Measurements from ENCODE around the gene MLLT1. TPM values are rescaled to one million over a fixed set of nuclear protein-coding genes. Genes with fewer than 3 reads are reported as not detected.
A peak's percentile ranks its signal among the peaks of the same experiment; 100 is the strongest.

MLLT1 gene
- total RNA-seq, 1 donor from 2014 or later = 65.8 TPM

- H3K4me3 Mint-ChIP-seq (ENCODE audit: unreplicated experiment) = no peak overlapping the region
- peaks cover 5% of the 10 kb centered on the region for H3K4me1 Mint-ChIP-seq (ENCODE audit: unreplicated experiment)
- no peak for TF ChIP-seq CTCF (IDR thresholded peaks at IDR 0.05)
- no peak for DNase-seq (ENCODE audit: extremely low spot score, unreplicated experiment)
- H3K27me3 Mint-ChIP-seq (ENCODE audit: unreplicated experiment) = no peaks in the 10 kb centered on the region
- no peaks in the 10 kb centered on the region for H3K36me3 Mint-ChIP-seq (ENCODE audit: unreplicated experiment)
- H3K9me3 Mint-ChIP-seq (ENCODE audit: unreplicated experiment) = no peaks in the 10 kb centered on the region
- no peak overlapping the region for H3K27ac Mint-ChIP-seq (ENCODE audit: unreplicated experiment)
These were observed 75.6 kb downstream of the MLLT1 start for GRCh38 chr19:6204212-6204611.

- DNase-seq (ENCODE audit: extremely low spot score, unreplicated experiment) = peak; percentile 100
- H3K27me3 Mint-ChIP-seq (ENCODE audit: unreplicated experiment) = no peaks in the 10 kb centered on the region
- peaks cover 14% of the 10 kb centered on the region for H3K4me1 Mint-ChIP-seq (ENCODE audit: unreplicated experiment)
- TF ChIP-seq CTCF (IDR thresholded peaks at IDR 0.05) = peak; percentile 27
- peak overlapping the region; percentile 99 for H3K4me3 Mint-ChIP-seq (ENCODE audit: unreplicated experiment)
- peaks cover 10% of the 10 kb centered on the region for H3K36me3 Mint-ChIP-seq (ENCODE audit: unreplicated experiment)
- peaks cover 15% of the 10 kb centered on the region for H3K9me3 Mint-ChIP-seq (ENCODE audit: unreplicated experiment)
- peak overlapping the region; percentile 86 for H3K27ac Mint-ChIP-seq (ENCODE audit: unreplicated experiment)
These were observed 80.4 kb downstream of the MLLT1 start for GRCh38 chr19:6199240-6199994.

GRCh38 chr19:6198896-6199239, 80.9 kb downstream of the MLLT1 start:
- H3K27me3 Mint-ChIP-seq (ENCODE audit: unreplicated experiment) = no peaks in the 10 kb centered on the region
- peaks cover 16% of the 10 kb centered on the region for H3K9me3 Mint-ChIP-seq (ENCODE audit: unreplicated experiment)
- H3K36me3 Mint-ChIP-seq (ENCODE audit: unreplicated experiment) = peaks cover 10% of the 10 kb centered on the region
- peaks cover 14% of the 10 kb centered on the region for H3K4me1 Mint-ChIP-seq (ENCODE audit: unreplicated experiment)
- H3K27ac Mint-ChIP-seq (ENCODE audit: unreplicated experiment) = peak overlapping the region; percentile 86
- no peak for DNase-seq (ENCODE audit: extremely low spot score, unreplicated experiment)
- no peak for TF ChIP-seq CTCF (IDR thresholded peaks at IDR 0.05)
- H3K4me3 Mint-ChIP-seq (ENCODE audit: unreplicated experiment) = peak overlapping the region; percentile 99

GRCh38 chr19:6196361-6196760, 83.4 kb downstream of the MLLT1 start:
- Mint-ChIP-seq H3K9me3 (ENCODE audit: unreplicated experiment) (peaks cover 31% of the 10 kb centered on the region), H3K36me3 (ENCODE audit: unreplicated experiment) (peaks cover 22% of the 10 kb centered on the region), H3K4me1 (ENCODE audit: unreplicated experiment) (peaks cover 14% of the 10 kb centered on the region), H3K4me3 (ENCODE audit: unreplicated experiment) (no peak overlapping the region), H3K27ac (ENCODE audit: unreplicated experiment) (no peak overlapping the region), H3K27me3 (ENCODE audit: unreplicated experiment) (no peaks in the 10 kb centered on the region)
- TF ChIP-seq CTCF (IDR thresholded peaks at IDR 0.05) = no peak
- no peak for DNase-seq (ENCODE audit: extremely low spot score, unreplicated experiment)

GRCh38 chr19:6188811-6189210, 91.0 kb downstream of the MLLT1 start:
- no peak for DNase-seq (ENCODE audit: extremely low spot score, unreplicated experiment)
- H3K9me3 Mint-ChIP-seq (ENCODE audit: unreplicated experiment) = peaks cover 39% of the 10 kb centered on the region
- no peaks in the 10 kb centered on the region for H3K27me3 Mint-ChIP-seq (ENCODE audit: unreplicated experiment)
- peaks cover 20% of the 10 kb centered on the region for H3K36me3 Mint-ChIP-seq (ENCODE audit: unreplicated experiment)
- TF ChIP-seq CTCF (IDR thresholded peaks at IDR 0.05) = no peak
- no peaks in the 10 kb centered on the region for H3K4me1 Mint-ChIP-seq (ENCODE audit: unreplicated experiment)
- H3K27ac Mint-ChIP-seq (ENCODE audit: unreplicated experiment) = no peak overlapping the region
- H3K4me3 Mint-ChIP-seq (ENCODE audit: unreplicated experiment) = no peak overlapping the region

Measured in osteocyte (in vitro differentiated cells).